Skeletal muscle satellite cell (primary cell): ENCODE results near the gene DPP8.

ENCODE experiments used
- H3K27me3 ChIP-seq: 2 replicates; pipeline ENCODE4 v1.7.0; 2013; ENCODE audit warnings: low read length; ENCODE audit not compliant: control insufficient read depth, insufficient read depth
- H3K36me3 ChIP-seq: 2 replicates; pipeline ENCODE4 v1.7.0; 2013; ENCODE audit warnings: mild to moderate bottlenecking, control low read depth, low read length; ENCODE audit not compliant: insufficient read depth
- H3K4me1 ChIP-seq: 2 replicates; pipeline ENCODE4 v1.7.0; 2013; ENCODE audit warnings: low read length; ENCODE audit not compliant: control insufficient read depth, insufficient read depth
- H3K4me2 ChIP-seq: 2 replicates; pipeline ENCODE4 v1.7.0; 2013; ENCODE audit warnings: mild to moderate bottlenecking, low read length
- H3K4me3 ChIP-seq: 2 replicates; pipeline ENCODE4 v1.7.0; 2013; ENCODE audit warnings: low read length
- H3K9ac ChIP-seq: 2 replicates; pipeline ENCODE4 v1.7.0; 2013; ENCODE audit warnings: mild to moderate bottlenecking, low read depth, low read length, moderate library complexity
- H3K9me3 ChIP-seq: replicated peaks from 2 replicates; pipeline ENCODE4 v1.7.0; 2013; ENCODE audit warnings: mild to moderate bottlenecking, control low read depth, low read length

Gene DPP8

DNA sequence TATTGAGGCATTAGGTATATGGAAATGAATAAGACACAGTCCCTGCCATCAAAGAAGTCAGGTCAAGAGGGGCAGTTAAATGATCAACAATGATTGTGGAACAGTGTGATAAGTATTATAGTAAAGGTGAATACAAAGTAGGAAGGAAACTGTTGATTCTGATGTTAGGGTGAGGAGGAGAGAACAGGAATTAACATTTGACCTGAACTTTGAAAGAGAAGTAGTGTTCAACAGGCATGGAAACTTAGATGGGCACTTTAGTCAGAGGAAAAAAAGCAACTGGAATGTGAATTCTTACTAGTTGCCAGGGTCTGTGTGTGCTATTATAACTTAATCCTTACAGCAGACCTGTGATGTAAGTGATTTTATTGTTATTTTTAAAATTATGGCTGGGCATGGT, 30.4 kb upstream of the DPP8 start:
- Histone ChIP-seq H3K4me3 (no peak overlapping the region), H3K4me1 (peaks cover 12% of the 10 kb centered on the region), H3K4me2 (no peak overlapping the region)

DNA sequence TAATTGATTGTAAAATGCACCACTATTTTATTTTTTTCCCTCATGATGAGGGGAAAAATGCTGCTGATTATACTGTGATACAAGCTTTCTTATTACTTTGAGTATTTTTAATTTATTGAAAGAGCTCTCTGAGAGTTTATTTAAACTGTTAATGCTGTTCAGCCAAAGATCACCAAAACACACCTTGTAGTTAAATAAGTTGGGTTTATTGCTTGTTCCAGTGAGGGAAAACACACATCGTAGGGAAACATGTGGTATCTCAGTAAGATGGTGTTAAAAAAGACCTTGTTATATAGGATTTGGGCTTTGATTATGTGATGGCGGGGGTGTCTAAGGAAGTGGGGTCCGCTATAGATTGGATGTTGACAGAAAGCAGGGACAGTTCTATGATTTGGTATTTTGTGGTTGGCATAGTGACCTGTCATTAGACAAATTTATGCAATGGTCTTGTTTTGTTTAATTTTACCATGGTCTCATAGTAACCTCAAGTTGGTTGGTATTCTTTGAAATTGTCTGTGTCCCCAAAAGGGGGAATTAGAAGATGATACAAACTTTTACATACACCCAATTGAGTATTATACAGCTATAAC, 23.8 kb upstream of the DPP8 start:
- Histone ChIP-seq H3K36me3 (no peaks in the 10 kb centered on the region), H3K9me3 (no peaks in the 10 kb centered on the region), H3K4me2 (no peak overlapping the region), H3K9ac (no peak overlapping the region), H3K27me3 (no peaks in the 10 kb centered on the region), H3K4me3 (no peak overlapping the region), H3K4me1 (no peaks in the 10 kb centered on the region)

More for the DNA sequence above, 30.4 kb upstream of the DPP8 start:
- Histone ChIP-seq H3K9me3 (no peaks in the 10 kb centered on the region), H3K9ac (no peak overlapping the region), H3K36me3 (no peaks in the 10 kb centered on the region), H3K27me3 (no peaks in the 10 kb centered on the region)

DNA sequence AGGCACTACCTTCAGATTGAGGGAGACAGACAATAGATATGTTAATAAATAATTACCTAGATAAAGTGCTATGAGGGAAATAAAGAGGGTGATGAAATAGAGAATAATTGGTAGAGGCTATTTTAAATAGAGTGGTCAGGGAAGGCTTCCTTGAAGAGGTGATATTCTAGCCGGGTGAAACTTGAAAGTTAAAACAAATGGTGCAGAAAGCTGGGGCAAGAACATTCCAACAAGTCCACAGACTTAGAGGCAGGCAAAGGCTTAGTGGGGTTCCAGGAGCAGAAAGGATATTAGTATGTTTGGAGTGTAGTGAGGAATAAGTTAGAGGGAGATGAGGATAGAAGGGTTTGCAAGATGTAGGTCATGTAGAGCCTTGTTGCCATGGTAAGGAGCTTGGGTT, 22.8 kb upstream of the DPP8 start:
- Histone ChIP-seq H3K4me3 (no peak overlapping the region), H3K9me3 (no peaks in the 10 kb centered on the region), H3K4me1 (peaks cover 1% of the 10 kb centered on the region), H3K9ac (no peak overlapping the region), H3K27me3 (no peaks in the 10 kb centered on the region), H3K4me2 (no peak overlapping the region), H3K36me3 (no peaks in the 10 kb centered on the region)

GRCh38 chr15:65535192-65535591, 17.7 kb upstream of the DPP8 start:
- Histone ChIP-seq H3K27me3 (no peaks in the 10 kb centered on the region), H3K4me2 (no peak overlapping the region), H3K4me3 (no peak overlapping the region), H3K9ac (no peak overlapping the region), H3K4me1 (peaks cover 18% of the 10 kb centered on the region), H3K9me3 (no peaks in the 10 kb centered on the region), H3K36me3 (no peaks in the 10 kb centered on the region)

DNA sequence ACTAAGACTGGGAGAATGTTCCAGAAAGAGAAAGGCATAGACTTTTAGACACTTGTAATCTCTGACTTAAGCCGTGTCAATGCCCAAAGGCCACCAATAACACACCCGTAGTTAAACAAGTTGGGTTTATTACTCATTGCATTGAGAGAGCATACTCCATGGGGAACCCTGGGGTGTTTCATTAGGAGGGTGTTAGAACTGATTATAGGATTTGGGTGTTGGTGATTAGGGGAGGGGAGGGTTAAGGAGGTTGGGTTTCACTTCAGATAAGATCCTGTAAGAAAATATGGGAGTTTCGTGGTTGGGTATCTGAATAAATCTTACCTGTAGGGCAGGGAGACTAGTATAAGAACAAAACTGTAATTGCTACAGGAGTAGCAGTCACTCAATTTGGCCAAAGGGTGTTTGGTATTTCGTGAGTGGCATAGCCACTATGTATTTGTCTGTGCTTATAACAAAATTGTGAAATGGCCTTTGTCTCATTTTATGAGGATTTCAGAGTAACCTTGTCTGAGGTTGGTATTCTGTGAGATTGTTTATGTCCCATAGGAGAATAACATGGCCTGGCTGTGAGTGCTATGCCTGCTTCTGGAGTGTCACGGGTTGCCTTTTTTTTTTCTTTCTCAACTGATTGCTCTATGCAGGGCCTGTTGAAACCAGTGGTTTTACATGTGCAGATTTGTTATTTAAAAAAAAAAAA, 15.7 kb upstream of the DPP8 start:
- Histone ChIP-seq H3K36me3 (no peaks in the 10 kb centered on the region), H3K4me3 (no peak overlapping the region), H3K27me3 (no peaks in the 10 kb centered on the region), H3K9ac (no peak overlapping the region), H3K4me2 (no peak overlapping the region), H3K4me1 (peaks cover 18% of the 10 kb centered on the region), H3K9me3 (no peaks in the 10 kb centered on the region)

GRCh38 chr15:65532738-65533051, 15.2 kb upstream of the DPP8 start:
- Histone ChIP-seq H3K9ac (no peak overlapping the region), H3K9me3 (no peaks in the 10 kb centered on the region), H3K4me2 (no peak overlapping the region), H3K4me1 (peaks cover 18% of the 10 kb centered on the region), H3K4me3 (no peak overlapping the region), H3K36me3 (no peaks in the 10 kb centered on the region), H3K27me3 (no peaks in the 10 kb centered on the region)

DNA sequence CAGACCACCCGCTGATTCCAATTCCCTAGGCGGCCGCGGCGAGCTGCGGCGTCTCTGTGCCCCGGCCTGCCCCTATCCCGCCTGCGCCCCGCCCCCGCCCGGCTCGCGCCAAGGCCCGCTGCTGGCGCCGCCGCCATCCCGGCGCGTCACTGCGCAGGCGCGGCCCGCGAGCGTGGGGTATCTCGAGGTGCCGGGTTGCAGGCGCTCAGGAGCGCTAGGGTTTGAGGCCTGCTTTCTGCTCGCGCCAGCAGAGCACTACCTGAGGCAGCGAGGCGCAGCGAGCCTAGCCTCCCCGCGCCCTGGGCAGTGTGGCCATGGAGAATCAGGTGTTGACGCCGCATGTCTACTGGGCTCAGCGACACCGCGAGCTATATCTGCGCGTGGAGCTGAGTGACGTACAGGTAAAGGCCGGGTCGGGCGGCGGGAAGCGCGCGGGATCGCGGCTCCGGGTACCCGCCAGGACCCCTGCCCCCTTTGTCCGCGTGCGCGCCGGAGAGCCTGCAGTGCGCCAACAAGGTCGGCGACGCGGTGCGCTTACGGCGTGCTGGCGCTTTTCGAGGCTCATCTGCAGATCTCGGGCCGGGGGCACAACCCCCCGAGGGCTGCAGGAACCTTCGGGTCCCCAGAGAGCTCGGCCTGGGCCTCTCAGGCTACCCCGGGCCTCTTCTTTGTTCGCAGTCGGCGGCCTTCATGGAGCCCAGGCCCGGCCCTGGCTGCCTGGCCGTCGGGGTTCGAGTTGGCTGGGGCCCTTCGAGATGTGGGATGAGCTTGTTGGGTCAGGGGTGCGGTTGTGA, 13.0 kb upstream of the DPP8 start, which contains the start of gene HACD3:
TSS of gene HACD3 (plus strand) at position 146 of the 794 bp plus-strand sequence. CDS start at position 315, 169 bp downstream.
- H3K9ac ChIP-seq: peak within 1 kb of the TSS; percentile 94
- H3K27me3 ChIP-seq: no peaks in the 10 kb centered on the region
- no peaks in the 10 kb centered on the region for H3K36me3 ChIP-seq
- H3K4me2 ChIP-seq: peak within 1 kb of the TSS; percentile 100
- no peaks in the 10 kb centered on the region for H3K9me3 ChIP-seq
- H3K4me3 ChIP-seq: peak within 1 kb of the TSS; percentile 99
- peaks cover 18% of the 10 kb centered on the region for H3K4me1 ChIP-seq

DNA sequence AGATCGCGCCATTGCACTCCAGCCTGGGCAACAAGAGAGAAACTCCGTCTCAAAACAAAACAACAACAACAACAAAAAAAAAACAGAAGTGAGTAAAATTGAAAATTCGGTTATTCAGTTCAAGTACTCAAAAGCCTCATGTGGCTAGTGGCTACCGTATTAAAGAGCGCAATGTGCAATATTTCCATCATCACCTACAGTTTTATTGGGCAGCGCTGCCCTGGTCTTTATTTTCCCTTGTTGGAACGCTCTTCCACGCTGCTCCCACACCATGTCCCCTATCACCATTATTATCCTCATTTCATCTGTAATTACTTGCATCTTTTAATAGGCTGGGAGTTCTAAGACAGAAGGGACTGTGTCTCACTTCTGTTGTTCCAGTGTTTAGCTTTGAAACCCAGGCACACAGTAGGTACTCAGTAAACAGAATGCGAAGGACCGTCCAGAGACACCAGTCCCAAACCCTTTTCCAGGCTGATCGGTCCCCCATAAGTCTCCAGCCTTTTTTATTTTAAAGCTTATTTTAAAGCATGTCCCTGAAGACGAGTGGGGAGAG, 12.4 kb upstream of the DPP8 start:
- peak overlapping the region; percentile 99 for H3K4me3 ChIP-seq

GRCh38 chr15:65528461-65529060, 11.1 kb upstream of the DPP8 start:
- Histone ChIP-seq H3K9me3 (no peaks in the 10 kb centered on the region), H3K4me2 (no peak overlapping the region), H3K4me3 (no peak overlapping the region), H3K4me1 (peaks cover 12% of the 10 kb centered on the region), H3K27me3 (no peaks in the 10 kb centered on the region), H3K9ac (no peak overlapping the region), H3K36me3 (no peaks in the 10 kb centered on the region)

More for the DNA sequence above, 12.4 kb upstream of the DPP8 start:
- no peaks in the 10 kb centered on the region for H3K27me3 ChIP-seq
- H3K36me3 ChIP-seq: no peaks in the 10 kb centered on the region
- no peaks in the 10 kb centered on the region for H3K9me3 ChIP-seq
- H3K4me1 ChIP-seq: peaks cover 12% of the 10 kb centered on the region
- H3K4me2 ChIP-seq: peak overlapping the region; percentile 100
- H3K9ac ChIP-seq: peak overlapping the region; percentile 94

DNA sequence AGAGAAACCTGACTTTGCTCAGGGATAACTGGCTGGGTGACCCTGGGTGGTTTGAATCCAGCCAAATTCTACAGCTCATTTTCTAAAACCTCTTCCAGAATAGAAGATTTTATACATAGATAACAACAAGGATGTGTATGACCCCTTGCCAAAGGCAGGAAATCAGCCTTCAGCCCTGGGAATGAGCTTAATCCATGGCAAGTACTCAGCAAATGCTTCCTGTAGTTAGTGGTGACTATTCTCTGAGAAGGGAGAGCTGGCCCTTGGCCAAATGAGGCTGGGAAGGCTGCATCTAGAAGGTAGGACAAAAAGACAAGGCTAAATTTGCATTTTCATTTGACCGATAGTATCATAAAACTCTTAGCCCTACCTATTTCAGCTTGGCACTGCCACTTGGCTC, 8.1 kb upstream of the DPP8 start:
- Histone ChIP-seq H3K27me3 (no peaks in the 10 kb centered on the region), H3K9ac (no peak overlapping the region), H3K4me1 (no peaks in the 10 kb centered on the region), H3K9me3 (no peaks in the 10 kb centered on the region), H3K36me3 (no peaks in the 10 kb centered on the region), H3K4me3 (no peak overlapping the region), H3K4me2 (no peak overlapping the region)

DNA sequence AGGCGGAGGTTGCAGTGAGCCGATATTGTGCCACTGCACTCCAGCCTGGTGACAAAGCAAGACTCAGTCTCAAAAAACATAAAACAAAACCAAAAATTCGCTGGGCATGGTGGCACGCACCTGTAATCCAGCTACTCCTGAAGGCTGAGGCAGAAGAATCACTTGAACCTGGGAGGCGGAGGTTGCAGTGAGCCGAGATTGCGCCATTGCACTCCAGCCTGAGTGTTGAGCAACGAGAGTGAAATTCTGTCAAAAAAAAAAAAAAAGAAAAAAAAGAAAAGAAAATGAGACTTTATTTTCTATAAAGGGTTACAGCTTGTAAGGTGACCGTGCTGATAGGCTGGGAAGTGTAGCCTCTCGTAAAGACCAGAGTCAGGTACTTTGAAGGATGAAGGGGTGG, 6.7 kb upstream of the DPP8 start:
- H3K27me3 ChIP-seq: no peaks in the 10 kb centered on the region
- H3K4me3 ChIP-seq: no peak overlapping the region
- no peaks in the 10 kb centered on the region for H3K4me1 ChIP-seq
- H3K9ac ChIP-seq: no peak overlapping the region
- H3K4me2 ChIP-seq: no peak overlapping the region
- no peaks in the 10 kb centered on the region for H3K9me3 ChIP-seq
- no peaks in the 10 kb centered on the region for H3K36me3 ChIP-seq
